HG03175 (cell line): Measurements from ENCODE around the gene EXOSC7.
"Not testable (repeated sequence)": the region's sequence is repeated elsewhere in the genome, so short reads cannot be mapped to it uniquely, and the experiment has no call there.

Source experiments
- ATAC-seq: cut with Tn5 transposase; IDR thresholded peaks from one replicate; pipeline ENCODE4 v1.9.1; 2021; ENCODE audit warnings: mild to moderate bottlenecking, moderate library complexity; ENCODE audit not compliant: unreplicated experiment

EXOSC7 gene

GRCh38 chr3:45053805-45054195, 77.8 kb downstream of the EXOSC7 start:
- ATAC-seq: not testable (repeated sequence)

DNA sequence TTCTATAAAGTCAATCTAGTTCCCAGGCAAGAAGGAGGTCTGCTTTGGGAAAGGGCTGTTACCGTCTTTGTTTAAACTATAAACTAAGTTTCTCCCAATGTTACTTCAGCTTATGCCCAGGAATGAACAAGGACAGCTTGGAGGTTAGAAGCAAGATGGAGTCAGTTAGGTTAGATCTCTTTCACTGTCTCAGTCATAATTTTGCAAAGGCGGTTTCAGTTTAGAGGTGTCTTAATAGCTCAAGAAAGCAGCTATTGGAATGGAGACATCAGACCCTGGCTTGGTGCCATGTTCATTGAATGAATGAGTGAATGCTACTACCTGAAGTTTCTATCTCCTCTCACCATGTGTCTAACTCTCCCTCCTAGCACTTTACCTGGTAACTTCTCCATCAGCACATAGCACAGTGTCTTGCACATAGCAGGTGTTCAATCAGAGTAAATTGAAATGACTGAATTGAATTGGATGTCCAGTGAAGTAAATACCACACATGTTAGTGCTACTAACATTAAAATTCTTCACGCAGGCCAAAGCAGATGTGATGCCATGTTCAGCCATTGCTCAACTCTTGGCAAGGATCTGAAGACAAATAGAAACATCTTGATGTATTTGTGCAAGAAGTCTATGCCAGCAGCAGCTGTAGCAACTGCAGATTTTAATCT, 78.3 kb downstream of the EXOSC7 start:
- ATAC-seq: no peak

DNA sequence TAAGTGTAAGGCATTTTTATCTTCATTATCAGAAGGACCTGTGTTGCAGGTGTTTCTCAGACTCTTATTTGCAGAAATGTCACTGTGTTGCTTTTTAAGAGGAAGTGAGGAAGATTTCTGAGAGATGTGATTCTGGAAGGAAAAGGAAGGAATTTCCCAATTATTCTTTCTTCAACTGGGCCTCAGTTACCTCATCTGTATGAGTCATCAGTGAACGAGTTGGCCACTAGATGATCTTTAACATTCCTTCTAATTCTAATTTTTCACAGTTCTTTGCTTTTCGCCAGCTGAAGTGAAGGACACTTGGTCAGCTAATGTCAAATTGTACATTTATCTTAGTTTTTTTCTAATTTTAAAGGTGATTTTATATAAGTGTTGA, 79.0 kb downstream of the EXOSC7 start:
- no peak for ATAC-seq

DNA sequence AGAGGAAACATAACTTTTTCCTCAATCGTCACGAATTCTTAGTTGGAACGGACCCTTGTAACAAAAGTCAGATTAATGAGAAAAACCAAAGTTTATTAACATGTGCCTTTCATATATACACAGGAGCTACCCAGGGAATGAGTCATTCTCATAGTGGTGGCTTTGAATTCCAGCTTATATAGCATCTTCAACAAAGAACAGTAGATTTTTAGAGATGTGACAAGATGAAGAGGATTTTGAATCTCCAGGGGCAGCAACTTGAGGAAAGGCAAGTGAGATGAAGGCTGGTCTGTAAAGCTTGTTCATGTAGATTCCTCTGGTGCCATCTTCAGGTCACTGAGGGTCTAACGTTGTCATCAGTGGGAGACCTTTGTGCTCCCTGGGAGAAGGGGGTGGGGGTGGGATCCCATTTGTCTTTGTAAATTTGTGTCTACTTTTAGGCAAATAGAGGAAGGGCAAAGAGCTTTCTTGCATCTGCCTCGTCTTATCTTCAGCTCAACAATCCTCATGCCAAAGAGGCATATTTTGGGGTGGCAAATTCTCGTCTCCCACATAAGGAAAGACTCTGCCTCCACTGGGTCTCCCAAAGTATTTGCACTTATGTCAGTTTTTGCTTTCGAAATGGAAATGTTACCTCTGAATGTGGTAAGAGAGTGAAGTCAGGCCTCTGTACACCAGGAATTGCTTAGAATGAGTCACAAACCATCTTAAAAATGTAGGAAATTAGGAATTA, 79.5 kb downstream of the EXOSC7 start:
- ATAC-seq: no peak

DNA sequence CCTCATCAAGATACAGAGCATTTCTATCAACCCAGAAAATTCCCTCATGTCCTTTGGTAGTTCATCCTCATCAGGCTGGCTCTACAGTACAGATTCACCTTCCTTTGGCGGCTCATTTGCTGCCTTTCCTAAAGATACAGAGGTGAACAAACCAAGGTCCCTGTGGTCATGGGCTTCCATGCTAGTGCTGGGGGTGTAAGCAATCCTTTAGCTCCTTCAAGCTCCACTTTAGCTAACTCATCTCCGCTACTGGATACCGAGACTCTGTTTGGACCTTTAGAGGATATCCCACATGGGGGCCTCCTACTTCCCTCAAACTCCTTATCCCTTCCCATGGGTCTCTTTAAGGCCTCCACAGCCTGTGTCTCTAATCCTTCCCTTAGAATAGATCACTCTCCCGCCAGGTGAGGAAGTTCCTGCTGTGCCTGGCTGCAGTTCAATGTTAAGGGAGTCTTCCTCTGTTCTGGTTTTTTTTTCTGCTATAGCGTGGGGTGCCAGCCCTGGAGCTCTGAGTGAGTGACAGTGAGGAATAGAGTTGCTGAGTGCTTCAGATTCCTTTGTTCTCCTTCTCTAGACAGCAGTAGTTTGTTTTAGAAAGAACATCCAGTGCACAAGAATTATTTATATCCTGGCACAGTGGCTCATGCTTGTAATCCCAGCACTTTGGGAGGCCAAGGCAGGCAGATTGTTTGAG, 80.7 kb downstream of the EXOSC7 start:
- no peak for ATAC-seq

DNA sequence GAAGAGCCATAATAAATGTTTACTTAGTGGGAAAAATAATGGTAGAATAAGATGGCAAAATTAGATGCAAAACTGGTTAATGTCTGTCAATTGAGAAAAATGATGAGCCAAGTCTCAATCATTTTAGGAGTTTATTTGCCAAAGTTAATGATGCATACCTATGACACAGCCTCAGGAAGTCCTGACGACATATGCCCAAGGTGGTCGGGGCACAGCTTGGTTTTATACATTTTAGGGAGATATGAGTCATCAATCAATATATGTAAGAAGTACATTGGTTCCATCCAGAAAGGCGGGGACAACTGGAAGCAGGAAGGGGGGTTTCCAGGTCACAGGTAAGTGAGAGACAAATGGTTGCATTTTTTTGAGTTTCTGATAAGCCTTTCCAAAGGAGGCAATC, 81.5 kb downstream of the EXOSC7 start:
- ATAC-seq: no peak

GRCh38 chr3:45059132-45059531, 83.1 kb downstream of the EXOSC7 start:
- ATAC-seq: no peak

DNA sequence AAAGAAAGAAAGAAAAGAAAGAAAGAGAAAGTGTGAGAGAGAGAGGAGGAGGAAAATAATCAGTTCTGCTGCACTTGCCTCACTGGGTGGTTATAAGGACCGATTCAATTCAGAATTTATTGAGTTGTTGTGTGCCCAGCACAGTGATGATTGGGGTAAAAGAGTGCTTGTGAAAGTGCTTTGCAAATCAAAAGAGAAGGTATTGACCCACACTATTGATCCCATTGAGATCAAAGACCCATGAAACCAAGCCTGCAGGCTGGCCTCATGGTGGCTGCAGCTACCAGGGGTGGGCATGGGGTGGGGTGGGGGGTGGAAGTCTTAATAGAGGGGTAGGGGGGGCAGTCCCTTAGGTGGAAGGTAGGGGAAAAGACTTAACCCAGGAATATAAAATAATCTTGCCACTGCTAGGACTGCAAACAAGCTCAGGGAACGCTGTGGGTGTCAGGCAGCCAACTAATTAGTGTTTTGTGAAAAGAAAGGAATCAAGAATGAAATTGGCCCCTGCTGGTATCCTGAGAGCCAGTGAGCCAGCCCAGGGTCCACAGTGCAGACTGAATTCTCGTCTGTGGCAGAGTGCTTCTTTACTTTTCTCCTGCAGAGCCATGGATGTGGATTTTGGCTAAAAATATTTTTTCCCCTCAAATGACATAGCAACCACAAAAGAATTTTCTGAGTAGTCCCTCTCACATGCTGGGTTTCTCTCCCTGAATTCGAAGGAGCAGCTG, 84.3 kb downstream of the EXOSC7 start:
- no peak for ATAC-seq
